ENCODE data around the gene CDH8.

- no peak for TF ChIP-seq CTCF (IDR thresholded peaks at IDR 0.05; ENCODE audit: insufficient read depth, low read length)
- no peak for TF ChIP-seq REST (IDR thresholded peaks at IDR 0.05; ENCODE audit: insufficient replicate concordance, low read depth)
- no peak for TF ChIP-seq POLR2AphosphoS5 (IDR thresholded peaks at IDR 0.05; ENCODE audit: low read depth)
These were observed 17.8 kb downstream of the CDH8 start for GRCh38 chr16:62018301-62019060.

Measured in HL-60 (cell line).